GM23248 (cell line): ENCODE measurements around the gene GABBR1. TPM values are rescaled to one million over a fixed set of nuclear protein-coding genes. Genes with fewer than 3 reads are reported as not detected.
"Not testable (repeated sequence)": the region's sequence is repeated elsewhere in the genome, so short reads cannot be mapped to it uniquely, and the experiment has no call there.

ENCODE experiments used
- DNase-seq: peaks from one replicate; pipeline ENCODE4 v3.0.0-alpha.2; 2015
- H2AFZ ChIP-seq: fragments of 200-600 bp; sonication (generic); 2 replicates; pipeline ENCODE4 v1.6.1; 2016; ENCODE audit warnings: antibody characterized with exemption
- H3F3A ChIP-seq: fragments of 200-600 bp; sonication (generic); 2 replicates; pipeline ENCODE4 v1.6.1; 2016; ENCODE audit warnings: mild to moderate bottlenecking, antibody characterized with exemption, mixed run types; ENCODE audit not compliant: insufficient read depth
- H3K27ac ChIP-seq: fragments of 200-600 bp; sonication (generic); 2 replicates; pipeline ENCODE4 v1.5.1; 2016; ENCODE audit warnings: mild to moderate bottlenecking
- H3K27me3 ChIP-seq: fragments of 200-600 bp; sonication (generic); replicated peaks from 2 replicates; pipeline ENCODE4 v1.6.1; 2016; ENCODE audit warnings: mild to moderate bottlenecking; ENCODE audit not compliant: insufficient read depth
- H3K36me3 ChIP-seq: fragments of 200-600 bp; sonication (generic); 2 replicates; pipeline ENCODE4 v1.6.1; 2016; ENCODE audit warnings: low read depth, mild to moderate bottlenecking
- H3K4me1 ChIP-seq: fragments of 200-600 bp; sonication (generic); 2 replicates; pipeline ENCODE4 v1.6.1; 2016; ENCODE audit warnings: mild to moderate bottlenecking; ENCODE audit not compliant: insufficient read depth
- H3K4me2 ChIP-seq: fragments of 200-600 bp; sonication (generic); one replicate; pipeline ENCODE4 v1.6.1; 2016; ENCODE audit warnings: mild to moderate bottlenecking; ENCODE audit not compliant: unreplicated experiment
- H3K4me3 ChIP-seq: fragments of 200-600 bp; sonication (generic); 2 replicates; pipeline ENCODE4 v1.5.1; 2016; ENCODE audit warnings: mild to moderate bottlenecking
- H3K79me2 ChIP-seq: fragments of 200-600 bp; sonication (generic); 2 replicates; pipeline ENCODE4 v1.6.1; 2016; ENCODE audit warnings: mild to moderate bottlenecking; ENCODE audit not compliant: insufficient read depth
- H3K9ac ChIP-seq: fragments of 200-600 bp; sonication (generic); 2 replicates; pipeline ENCODE4 v1.6.1; 2016; ENCODE audit warnings: mild to moderate bottlenecking
- H3K9me2 ChIP-seq: fragments of 200-600 bp; sonication (generic); 2 replicates; pipeline ENCODE4 v1.6.1; 2016; ENCODE audit warnings: mixed run types, mild to moderate bottlenecking, moderate library complexity; ENCODE audit not compliant: insufficient read depth
- H3K9me3 ChIP-seq: fragments of 200-600 bp; sonication (generic); one replicate; pipeline ENCODE4 v1.6.1; 2017; ENCODE audit warnings: low read depth
- H4K20me1 ChIP-seq: fragments of 200-600 bp; sonication (generic); 2 replicates; pipeline ENCODE4 v1.6.0; 2016; ENCODE audit not compliant: insufficient read depth
- EZH2 ChIP-seq: fragments of 200-600 bp; sonication (generic); IDR thresholded peaks from 2 replicates; pipeline ENCODE4 v1.6.1; 2018; ENCODE audit warnings: antibody characterized with exemption, mild to moderate bottlenecking; ENCODE audit not compliant: insufficient read depth, poor library complexity, severe bottlenecking
- EZH2phosphoT487 ChIP-seq: fragments of 200-600 bp; sonication (generic); IDR thresholded peaks from 2 replicates; pipeline ENCODE4 v1.6.1; 2018; ENCODE audit warnings: antibody characterized with exemption, moderate library complexity, mild to moderate bottlenecking, low read depth; ENCODE audit not compliant: insufficient read depth
- WGBS, 2 experiments: methylation state at CpG; one replicate each; pipeline ENCODE4 v1.1.6; 2015 to 2017; ENCODE audit warnings: low lambda C conversion rate in 2 of 2, low coverage in 1 of 2; ENCODE audit errors: missing lambda C conversion rate in 2 of 2; 5-methylcytosine and 5-hydroxymethylcytosine counted together
- in situ Hi-C: fragments of 300-500 bp; cut with MboI; formaldehyde crosslinking; loops from 2 replicates; pipeline ENCODE4 v1.15.0; 2020
- polyA plus RNA-seq: library from polyadenylated mRNA; unstranded; fragments of >200 nt; fragmentation: Nextera tagmentation; extraction: Ambion mirVana; gene quantifications from 2 replicates; pipeline ENCODE4 v1.2.1, GENCODE V29; 2016
- total RNA-seq: library from RNA; depleted of rRNA; stranded (reverse); fragments of >200 nt; shearing (Covaris generic); gene quantifications from 2 replicates; pipeline ENCODE4 v1.2.3, GENCODE V29; 2014

Gene GABBR1
- total and polyA plus RNA-seq, 2 experiments from 2014 or later = 5.3 to 6.1 TPM

GRCh38 chr6:29673161-29673560 lies 40.2 kb upstream of the GABBR1 start:
- Histone ChIP-seq H3K79me2 (no peaks in the 10 kb centered on the region), H3K4me1 (no peaks in the 10 kb centered on the region), H3K27ac (no peak overlapping the region), H4K20me1 (no peaks in the 10 kb centered on the region), H3K9ac (no peak overlapping the region), H2AFZ (no peak overlapping the region), H3K9me2 (no peaks in the 10 kb centered on the region), H3K4me2 (no peak overlapping the region), H3K27me3 (peaks cover 20% of the 10 kb centered on the region), H3F3A (no peaks in the 10 kb centered on the region), H3K36me3 (no peaks in the 10 kb centered on the region), H3K4me3 (no peak overlapping the region), H3K9me3 (no peaks in the 10 kb centered on the region)
- WGBS, 2 experiments = 82% methylated on average over 12 of the region's 12 CpGs
- no peak for DNase-seq
- in situ Hi-C loops = no loop called here
- TF ChIP-seq EZH2phosphoT487 (no peak), EZH2 (no peak)

- WGBS, 2 experiments = 69 to 75% methylated on average over 5 of the region's 5 CpGs
- H3K4me3 ChIP-seq, H3K4me1 ChIP-seq, H3K9me3 ChIP-seq, H3F3A ChIP-seq, H3K4me2 ChIP-seq, H3K27ac ChIP-seq, in situ Hi-C loops, H3K9me2 ChIP-seq, H4K20me1 ChIP-seq, DNase-seq, H3K36me3 ChIP-seq, H3K79me2 ChIP-seq, H3K9ac ChIP-seq, H2AFZ ChIP-seq: not testable (repeated sequence)
- peaks cover 29% of the 10 kb centered on the region for H3K27me3 ChIP-seq
These were observed 39.1 kb upstream of the GABBR1 start for GRCh38 chr6:29672116-29672515.

GRCh38 chr6:29671026-29671425 lies 38.0 kb upstream of the GABBR1 start:
- 7 to 21% methylated on average over 1 of the region's 1 CpG for WGBS, 2 experiments
- Histone ChIP-seq H3K4me2 (no peak overlapping the region), H3K4me1 (no peaks in the 10 kb centered on the region), H3K9ac (no peak overlapping the region), H3K27ac (no peak overlapping the region), H3K4me3 (no peak overlapping the region), H4K20me1 (no peaks in the 10 kb centered on the region), H3K9me2 (no peaks in the 10 kb centered on the region), H2AFZ (no peak overlapping the region), H3K27me3 (peaks cover 40% of the 10 kb centered on the region), H3K36me3 (no peaks in the 10 kb centered on the region), H3K9me3 (no peaks in the 10 kb centered on the region), H3K79me2 (no peaks in the 10 kb centered on the region), H3F3A (no peaks in the 10 kb centered on the region)
- no peak for DNase-seq
- TF ChIP-seq EZH2phosphoT487 = no peak
- TF ChIP-seq EZH2 = no peak
- in situ Hi-C loops = no loop called here

- Histone ChIP-seq H3F3A (no peaks in the 10 kb centered on the region), H3K4me1 (no peaks in the 10 kb centered on the region), H3K4me2 (no peak overlapping the region), H3K27me3 (peaks cover 54% of the 10 kb centered on the region), H4K20me1 (no peaks in the 10 kb centered on the region), H3K36me3 (no peaks in the 10 kb centered on the region), H3K27ac (no peak overlapping the region), H2AFZ (no peak overlapping the region), H3K9me2 (no peaks in the 10 kb centered on the region), H3K9me3 (no peaks in the 10 kb centered on the region), H3K9ac (no peak overlapping the region), H3K79me2 (no peaks in the 10 kb centered on the region), H3K4me3 (no peak overlapping the region)
- no peak for DNase-seq
- in situ Hi-C loops = no loop called here
- WGBS, 2 experiments = 32 to 34% methylated on average over 5 of the region's 5 CpGs
- no peak for TF ChIP-seq EZH2phosphoT487
- TF ChIP-seq EZH2 = no peak
These were observed 34.2 kb upstream of the GABBR1 start for GRCh38 chr6:29667158-29667557.

- no peak overlapping the region for H3K4me2 ChIP-seq
- no peak for DNase-seq
- no peaks in the 10 kb centered on the region for H3K9me3 ChIP-seq
- H2AFZ ChIP-seq = no peak overlapping the region
- TF ChIP-seq EZH2phosphoT487 = no peak
- TF ChIP-seq EZH2 = no peak
- no peaks in the 10 kb centered on the region for H3K9me2 ChIP-seq
- H3K4me1 ChIP-seq = no peaks in the 10 kb centered on the region
- in situ Hi-C loops = no loop called here
- 88 to 100% methylated on average over 1 of the region's 1 CpG for WGBS, 2 experiments
- no peaks in the 10 kb centered on the region for H3K79me2 ChIP-seq
- no peaks in the 10 kb centered on the region for H3F3A ChIP-seq
- H3K4me3 ChIP-seq = no peak overlapping the region
- H3K27me3 ChIP-seq = peaks cover 56% of the 10 kb centered on the region
- no peaks in the 10 kb centered on the region for H3K36me3 ChIP-seq
- no peaks in the 10 kb centered on the region for H4K20me1 ChIP-seq
- H3K9ac ChIP-seq = no peak overlapping the region
- no peak overlapping the region for H3K27ac ChIP-seq
These were observed 33.8 kb upstream of the GABBR1 start for GRCh38 chr6:29666826-29667130.
